COLO668 (cell line): ENCODE data around the gene PTPRN2.

ENCODE experiments used
- DNase-seq: peaks from one replicate; lab custom pipeline; 2025; ENCODE audit not compliant: unreplicated experiment; lab: John Stamatoyannopoulos, UW

The PTPRN2 gene

DNA sequence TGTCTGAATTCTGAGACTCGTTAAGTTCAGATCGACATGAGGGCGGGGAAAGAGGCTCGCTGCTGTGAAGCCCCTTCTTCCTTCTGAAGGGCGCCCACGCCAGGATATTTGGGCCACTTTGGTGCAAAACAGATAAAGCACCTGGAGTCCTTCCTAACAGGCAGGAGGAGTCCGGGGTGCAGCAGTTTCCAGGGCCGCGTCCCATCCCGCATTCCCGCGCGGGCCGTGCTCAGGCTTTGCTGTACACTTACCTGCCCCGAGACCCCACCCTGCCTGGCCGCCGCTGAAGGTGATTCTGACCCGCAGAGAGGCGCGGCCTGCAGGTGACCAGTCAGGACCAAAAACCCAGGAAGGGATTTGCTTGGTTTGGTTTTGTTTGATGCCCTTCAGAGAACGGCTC lies 454.6 kb downstream of the PTPRN2 start:
- DNase-seq, result no peak

DNA sequence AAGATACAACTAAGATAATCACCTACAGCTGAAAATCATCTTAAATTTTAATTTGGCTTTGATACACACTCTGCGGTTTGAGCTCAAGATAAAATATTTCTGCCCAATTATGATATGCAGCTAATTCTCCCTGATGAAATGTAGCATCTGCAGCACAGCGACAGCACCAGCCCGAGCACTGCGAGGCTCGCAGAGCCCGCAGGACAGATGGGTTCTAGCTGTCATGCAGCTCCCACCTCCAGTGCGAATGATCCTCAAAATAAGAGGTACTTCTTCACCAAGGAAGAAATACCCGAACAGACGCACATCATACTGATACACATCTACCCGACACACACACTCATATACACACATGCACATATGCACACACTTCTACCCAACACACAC lies 457.6 kb downstream of the PTPRN2 start:
- DNase-seq, result no peak

- no peak for DNase-seq
These were observed 458.3 kb downstream of the PTPRN2 start for GRCh38 chr7:158129037-158130022.

- DNase-seq, result no peak
These were observed 459.1 kb downstream of the PTPRN2 start for GRCh38 chr7:158128572-158128971.

- DNase-seq, result no peak
These were observed 460.4 kb downstream of the PTPRN2 start for GRCh38 chr7:158127241-158127640.

DNA sequence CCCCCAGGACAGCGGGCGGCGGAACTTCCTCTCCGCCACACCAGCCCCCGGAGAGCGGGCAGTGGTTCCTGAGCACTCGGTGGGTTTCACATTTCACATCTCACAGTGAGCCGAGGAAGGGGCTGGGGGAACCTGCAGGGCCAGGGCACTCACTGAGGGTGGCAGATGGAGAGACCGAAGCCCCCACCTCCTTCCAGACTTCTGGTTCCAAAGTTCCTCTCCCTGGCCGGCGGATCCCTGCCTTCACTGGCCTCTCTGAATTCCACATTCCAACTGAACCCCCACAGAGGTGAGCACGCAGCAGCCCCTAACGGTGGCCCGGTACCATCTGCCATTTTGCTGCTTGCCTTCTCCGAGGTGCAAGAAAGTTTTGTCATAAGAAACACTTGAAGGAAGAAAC lies 461.0 kb downstream of the PTPRN2 start:
- DNase-seq, result no peak

- no peak for DNase-seq
These were observed 461.9 kb downstream of the PTPRN2 start for GRCh38 chr7:158125721-158126120.

DNA sequence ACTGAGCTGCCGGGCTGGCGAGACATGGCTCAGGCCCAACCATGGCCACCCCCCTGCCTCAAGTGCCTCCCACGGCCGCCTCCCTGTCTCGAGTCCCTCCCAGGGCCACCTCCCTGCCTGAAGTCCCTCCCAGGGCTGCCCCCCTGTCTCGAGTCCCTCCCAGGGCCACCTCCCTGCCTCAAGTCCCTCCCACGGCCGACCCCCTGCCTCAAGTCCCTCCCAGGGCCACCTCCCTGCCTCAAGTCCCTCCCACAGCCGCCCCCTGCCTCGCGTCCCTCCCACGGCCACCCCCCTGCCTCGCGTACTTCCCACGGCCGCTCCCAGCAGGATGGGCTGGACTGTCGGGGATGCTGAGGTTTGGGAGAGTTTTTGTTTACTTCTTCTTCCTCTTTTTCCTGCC lies 462.5 kb downstream of the PTPRN2 start:
- DNase-seq, result no peak

GRCh38 chr7:158124671-158125079 lies 462.9 kb downstream of the PTPRN2 start:
- no peak for DNase-seq

DNA sequence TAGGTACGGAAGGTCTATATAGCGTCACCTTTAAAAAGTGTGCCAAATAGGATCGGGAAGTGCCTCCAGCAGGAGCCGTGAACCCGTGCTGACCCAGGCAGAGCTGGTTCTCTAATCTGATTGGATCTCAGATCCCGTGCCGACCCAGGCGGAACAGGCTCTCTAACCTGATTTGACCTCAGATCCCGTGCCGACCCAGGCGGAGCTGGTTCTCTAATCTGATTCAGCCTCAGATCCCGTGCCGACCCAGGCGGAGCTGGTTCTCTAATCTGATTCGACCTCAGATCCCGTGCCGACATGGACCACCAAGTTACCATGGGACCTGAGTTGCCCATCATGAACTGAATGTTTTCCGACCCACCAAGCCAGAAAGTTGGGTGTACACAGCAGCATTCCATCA lies 463.9 kb downstream of the PTPRN2 start:
- no peak for DNase-seq

DNA sequence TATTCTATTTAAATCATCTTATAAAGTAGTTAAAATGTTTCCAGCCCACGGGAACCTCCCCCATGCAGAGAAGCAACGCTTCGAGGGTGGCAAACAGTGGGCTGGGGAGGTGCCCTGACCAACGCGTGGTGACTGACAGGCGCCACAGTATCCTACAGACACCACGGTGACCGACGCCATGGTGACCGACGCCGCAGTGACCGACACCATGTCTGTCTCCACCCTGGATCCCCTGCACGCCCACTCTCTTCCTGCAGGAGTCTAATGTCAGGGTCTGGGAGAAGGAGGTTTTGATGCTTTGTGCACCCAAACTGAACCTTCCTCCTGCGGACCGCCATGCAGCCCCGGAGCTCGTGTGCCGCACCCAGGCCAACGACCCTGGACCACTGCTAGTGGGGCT lies 464.4 kb downstream of the PTPRN2 start:
- DNase-seq, result no peak

DNA sequence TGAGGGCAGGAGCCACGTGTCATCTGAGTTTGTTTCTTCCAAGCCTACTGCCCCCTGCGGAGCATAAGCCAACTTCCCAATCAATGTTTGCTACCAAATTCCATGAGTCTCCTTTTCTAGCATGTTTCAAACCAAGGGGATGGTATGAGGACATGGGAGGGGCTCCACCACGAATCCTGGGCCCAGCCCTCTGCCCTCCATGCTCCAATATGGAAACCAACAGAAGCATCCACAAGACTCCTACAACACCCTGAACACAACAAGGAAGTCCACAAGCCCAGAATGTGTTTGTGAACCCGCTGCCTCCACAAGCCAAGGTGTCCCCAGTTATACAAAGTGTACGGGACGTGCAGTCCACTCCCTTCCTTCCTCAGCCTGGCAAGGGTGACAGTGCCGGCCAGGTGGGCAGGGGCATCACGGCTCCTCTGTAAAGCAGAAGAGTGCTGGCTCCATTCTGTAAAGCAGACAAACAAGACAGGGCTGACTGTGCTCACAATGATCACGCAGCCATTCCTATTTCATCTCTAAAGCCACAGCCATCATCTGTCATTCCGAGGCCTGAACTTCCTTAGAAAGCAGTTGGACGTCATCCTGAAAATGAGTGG lies 466.1 kb downstream of the PTPRN2 start:
- no peak for DNase-seq

GRCh38 chr7:158120716-158121115 lies 466.9 kb downstream of the PTPRN2 start:
- DNase-seq, result no peak

- DNase-seq, result no peak
These were observed 467.3 kb downstream of the PTPRN2 start for GRCh38 chr7:158120316-158120715.

DNA sequence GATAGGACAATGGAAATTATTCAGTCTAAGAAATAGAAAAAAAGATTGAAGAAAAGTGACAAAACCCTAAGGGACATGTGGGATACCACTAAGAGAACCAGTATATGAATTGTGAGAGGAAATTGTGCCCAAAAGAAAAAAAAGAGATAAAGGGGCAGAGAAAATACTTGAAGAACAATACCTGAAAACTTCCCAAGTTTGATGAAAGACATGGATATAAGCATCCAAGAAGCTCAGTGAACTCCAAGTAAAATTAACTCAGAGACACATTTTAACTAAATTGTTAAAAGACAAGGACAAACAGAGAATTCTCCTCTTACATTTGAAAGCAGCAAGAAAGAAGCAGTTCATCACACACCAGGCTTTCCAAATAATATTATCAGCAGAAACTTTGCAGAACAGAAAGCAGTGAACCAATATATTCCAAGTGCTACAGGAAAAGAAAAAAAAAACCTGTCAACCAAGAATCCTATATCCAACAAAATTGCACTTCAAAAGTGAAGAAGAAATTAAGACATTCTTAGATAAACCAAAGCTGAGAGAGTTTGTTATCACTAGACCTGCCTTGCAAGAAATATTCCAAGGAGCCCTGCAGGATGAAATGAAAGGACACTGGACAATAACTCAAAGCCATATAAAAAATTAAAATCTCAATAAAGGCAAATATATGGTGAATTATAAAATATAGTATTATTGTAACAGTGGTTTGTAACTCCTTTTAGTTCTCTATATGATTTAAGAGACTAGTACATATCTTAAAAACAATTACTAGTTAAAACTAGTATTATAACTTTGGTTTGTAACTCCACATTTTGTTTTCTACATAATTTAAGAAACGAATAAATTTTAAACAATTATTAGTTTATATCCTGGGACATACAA lies 470.0 kb downstream of the PTPRN2 start:
- DNase-seq, result no peak

DNA sequence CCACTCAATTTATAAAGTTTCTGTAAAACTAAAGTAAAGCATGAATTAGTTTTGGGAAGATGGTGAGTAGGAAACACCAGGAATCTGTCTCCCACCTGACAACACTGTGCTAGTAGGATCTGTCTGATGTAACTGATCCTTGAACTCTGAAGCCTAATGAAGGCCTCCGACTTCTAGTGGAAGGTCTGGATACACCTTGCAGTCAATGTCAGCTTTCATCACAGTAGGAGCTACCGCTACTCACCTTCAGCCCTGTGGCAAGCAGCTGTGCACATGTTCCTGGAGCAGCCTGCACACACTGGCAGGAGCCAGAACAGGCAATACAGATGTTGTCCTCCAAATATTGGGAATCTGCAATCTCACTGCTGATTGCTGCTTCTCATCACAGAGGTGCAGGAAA lies 471.4 kb downstream of the PTPRN2 start:
- DNase-seq, result no peak

DNA sequence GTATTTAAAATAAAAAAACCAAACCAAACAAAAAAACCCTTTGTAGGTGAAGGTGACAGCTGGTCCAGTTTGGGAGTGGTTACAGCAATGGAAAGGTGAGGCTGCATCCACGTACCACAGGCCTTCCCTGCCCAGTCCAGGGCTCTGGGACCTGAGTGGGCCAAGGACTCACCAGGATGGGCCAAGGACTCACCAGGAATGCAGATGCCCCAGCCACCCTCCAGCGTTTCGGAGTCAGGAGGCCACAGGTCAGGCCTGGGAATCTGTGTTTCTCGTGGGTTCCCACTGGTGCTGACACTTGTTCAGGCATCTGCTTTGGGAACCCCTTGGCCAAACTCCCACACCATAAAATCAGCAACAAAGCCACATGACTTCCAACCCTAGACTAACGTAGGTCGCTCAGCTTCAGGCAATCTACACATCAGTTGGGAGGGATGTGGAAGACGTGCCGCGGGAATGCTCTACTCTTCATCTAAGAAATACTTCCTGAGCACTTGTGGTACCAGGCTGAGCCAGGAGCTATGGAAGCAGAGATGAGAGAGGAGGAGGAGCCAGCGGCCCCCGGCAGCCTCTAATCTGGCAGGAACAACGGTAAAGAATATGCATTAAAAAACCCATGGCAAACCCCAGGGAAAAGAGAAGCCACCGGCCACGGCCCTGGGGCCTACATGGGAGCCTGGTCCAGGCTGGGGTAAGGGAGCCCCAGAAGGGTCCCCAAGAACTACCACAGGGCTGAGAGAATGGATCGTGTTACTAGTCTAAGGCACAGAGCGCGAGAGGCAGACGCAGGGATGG lies 473.4 kb downstream of the PTPRN2 start:
- DNase-seq, result no peak

DNA sequence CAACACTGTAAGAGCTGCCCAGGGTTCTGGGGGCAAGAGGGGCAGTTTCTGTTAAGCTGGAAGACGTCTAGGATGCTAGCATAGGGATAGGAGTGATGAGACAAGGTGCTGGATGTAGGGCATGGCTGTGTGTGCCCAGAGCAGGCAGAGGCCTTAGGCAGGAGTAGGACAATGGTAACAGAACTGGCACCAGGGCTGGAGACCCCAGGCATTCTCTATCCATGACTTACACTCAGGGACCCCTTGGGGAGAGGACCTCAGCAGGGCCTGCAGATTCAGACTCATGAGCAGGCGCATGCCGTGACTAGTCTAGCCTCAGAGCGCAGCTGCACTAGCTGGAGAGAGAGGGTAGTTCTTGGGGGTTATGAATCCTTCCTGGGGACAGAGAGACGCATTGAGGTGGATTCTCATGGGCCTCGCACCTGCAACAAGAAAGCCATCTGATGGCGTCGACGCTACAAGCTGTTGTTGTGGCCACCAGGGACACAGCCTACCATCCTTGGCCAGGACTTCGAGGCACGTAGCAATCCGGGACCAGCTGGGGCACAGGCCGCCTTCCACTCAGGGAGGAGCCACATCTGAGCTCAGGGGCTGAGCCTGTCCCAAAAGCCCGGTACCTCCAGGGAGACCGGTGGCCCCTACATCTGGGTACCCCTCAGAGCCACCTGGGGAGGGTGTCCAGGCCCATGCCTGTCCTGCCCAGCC lies 474.1 kb downstream of the PTPRN2 start:
- no peak for DNase-seq

- DNase-seq, result no peak
These were observed 474.9 kb downstream of the PTPRN2 start for GRCh38 chr7:158112571-158113320.
